Nucleus accumbens (tissue), 56 donors: ENCODE data around the gene UGGT2.
"Not testable (repeated sequence)": the region's sequence is repeated elsewhere in the genome, so short reads cannot be mapped to it uniquely, and the experiment has no call there.

Experiments used
- DNase-seq, 56 donors: peaks; one replicate each; lab custom pipeline; 2025; lab: John Stamatoyannopoulos, UW

The UGGT2 gene

GRCh38 chr13:95809429-95809828 is 243.8 kb downstream of the UGGT2 start:
- no peak for DNase-seq

DNA sequence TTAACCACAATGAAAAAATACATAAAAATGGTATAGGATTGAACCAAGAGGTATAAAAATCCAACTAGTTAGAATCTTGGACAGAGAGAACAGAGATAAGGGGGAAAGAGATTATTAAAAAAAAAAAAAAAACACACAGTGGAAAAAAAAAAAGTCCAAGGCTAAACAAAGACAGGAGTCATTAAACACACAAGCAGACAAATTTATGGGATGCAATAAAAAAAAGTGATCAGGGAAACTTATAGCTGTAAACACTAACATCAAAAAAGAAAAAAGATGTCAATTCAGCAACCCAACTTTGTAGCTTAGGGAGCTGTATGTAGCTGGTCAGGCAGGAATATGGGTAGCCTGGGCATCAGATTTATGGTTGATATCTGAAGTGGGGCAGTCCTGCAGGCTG is 247.3 kb downstream of the UGGT2 start:
- no peak for DNase-seq

DNA sequence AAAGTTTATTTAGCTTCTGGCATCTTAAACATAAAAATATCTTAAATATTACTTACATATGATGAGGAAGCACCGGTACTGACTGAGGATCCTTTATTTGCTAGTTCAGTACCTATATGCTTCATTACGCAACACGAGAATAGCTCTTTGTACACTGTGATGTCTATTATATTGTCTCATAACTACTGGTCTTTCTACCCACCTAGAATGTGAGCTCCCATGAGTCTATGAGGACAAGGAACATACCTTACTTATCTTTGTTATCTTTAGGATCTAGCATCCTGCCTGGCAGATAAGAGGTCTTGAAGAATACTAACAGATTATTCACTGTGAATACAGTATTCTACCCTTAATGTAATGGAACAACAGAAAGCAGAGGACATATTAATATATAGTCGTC is 251.4 kb downstream of the UGGT2 start:
- DNase-seq: no peak

DNA sequence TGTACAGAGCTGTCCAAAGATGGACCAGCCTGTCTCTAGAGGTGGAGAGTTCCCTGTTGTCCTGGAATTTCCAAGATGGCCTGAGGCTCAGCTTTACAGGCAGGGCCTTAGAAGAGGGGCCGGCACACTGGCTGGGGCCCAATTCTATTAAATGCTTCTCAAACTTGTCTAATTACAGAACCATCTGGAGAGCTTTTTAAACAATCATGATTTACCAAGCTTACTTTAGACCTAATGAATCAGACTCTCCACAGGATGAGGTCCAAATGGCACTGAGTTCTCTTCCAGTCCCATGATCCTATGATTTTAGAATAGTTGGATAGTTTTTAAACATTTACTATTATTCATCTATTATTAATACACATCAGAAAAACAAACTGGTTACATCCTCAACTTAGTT is 252.8 kb downstream of the UGGT2 start:
- no peak for DNase-seq

DNA sequence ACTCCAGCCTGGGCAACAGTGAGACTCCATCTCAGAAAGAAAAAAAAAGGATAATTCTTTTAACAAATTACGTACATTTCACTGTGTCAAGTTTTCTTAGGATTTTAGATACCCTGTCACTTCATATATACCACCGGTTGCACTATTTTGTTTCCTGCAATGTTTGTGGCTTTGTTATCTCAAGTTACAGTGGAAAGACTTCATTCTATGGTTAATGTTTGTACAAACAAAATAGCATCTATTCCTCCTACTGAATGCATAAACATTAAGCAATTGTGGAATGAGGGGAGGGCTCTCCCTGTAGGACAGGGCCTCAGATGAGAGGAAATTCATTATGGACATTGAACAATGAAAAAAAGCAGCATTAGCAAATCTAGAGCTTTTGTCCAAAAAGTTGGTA is 256.2 kb downstream of the UGGT2 start:
- no peak for DNase-seq

DNA sequence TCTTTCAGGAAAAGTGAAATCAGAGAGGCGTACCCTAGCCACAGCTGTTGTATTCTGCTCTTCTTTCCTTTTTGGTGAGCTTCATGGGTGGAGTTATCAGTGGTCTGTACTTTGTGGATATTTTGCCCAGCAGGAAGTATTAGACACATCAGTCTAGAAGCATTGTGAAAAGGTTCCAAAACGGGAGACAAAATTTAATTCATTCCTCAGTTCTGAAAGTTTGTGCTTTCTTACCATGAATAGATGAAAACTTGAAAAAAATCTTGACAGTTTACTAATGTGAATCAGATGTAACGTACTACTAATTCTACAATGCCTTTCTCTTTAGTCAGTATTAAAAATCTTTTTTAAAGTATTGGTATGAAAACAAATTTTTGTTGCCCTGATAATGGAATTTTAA is 259.4 kb downstream of the UGGT2 start:
- no peak for DNase-seq

GRCh38 chr13:95793018-95793555 is 260.1 kb downstream of the UGGT2 start:
- no peak for DNase-seq

GRCh38 chr13:95791084-95791722 is 262.0 kb downstream of the UGGT2 start:
- no peak for DNase-seq

- DNase-seq: not testable (repeated sequence)
These were observed 263.9 kb downstream of the UGGT2 start for GRCh38 chr13:95789315-95789714.

GRCh38 chr13:95788100-95788463 is 265.1 kb downstream of the UGGT2 start:
- DNase-seq: no peak

DNA sequence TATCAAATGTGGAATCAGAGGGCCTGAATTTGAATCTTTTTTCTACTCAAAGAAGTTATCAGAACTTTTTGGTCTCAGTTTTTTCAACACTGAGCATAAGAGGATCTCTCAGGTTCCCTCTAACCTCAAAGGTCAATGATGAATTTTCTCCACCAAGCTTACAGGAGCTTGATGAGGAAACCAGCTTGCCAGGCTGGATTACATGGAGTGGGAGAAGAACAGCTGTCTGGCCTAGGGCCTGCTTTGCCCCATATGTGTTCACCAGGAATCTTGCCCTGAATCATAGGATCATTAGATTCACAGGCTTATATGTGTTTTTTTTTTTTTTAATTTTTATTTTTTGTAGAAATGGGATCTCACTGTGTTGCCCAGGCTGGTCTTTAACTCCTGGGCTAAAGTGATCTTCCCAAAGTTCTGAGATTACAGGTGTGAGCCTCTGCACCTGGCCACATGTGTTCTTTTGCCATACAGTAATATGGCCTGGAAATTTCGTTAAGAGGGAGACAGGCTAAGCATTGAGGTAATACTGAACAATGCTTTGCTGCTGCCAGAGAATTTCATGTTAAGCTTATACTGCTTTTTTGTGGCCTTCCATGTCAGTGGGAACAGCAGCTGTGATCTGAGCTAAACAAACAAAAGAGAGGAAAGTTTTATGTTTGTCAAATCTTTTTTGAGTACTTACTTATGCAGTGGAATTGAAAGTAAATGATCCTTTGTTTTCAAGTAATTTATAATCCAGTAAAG is 265.7 kb downstream of the UGGT2 start:
- no peak for DNase-seq

GRCh38 chr13:95784900-95785290 is 268.3 kb downstream of the UGGT2 start:
- DNase-seq: no peak

GRCh38 chr13:95784161-95784899 is 268.9 kb downstream of the UGGT2 start:
- no peak for DNase-seq

- DNase-seq: no peak
These were observed 269.5 kb downstream of the UGGT2 start for GRCh38 chr13:95783747-95784146.

GRCh38 chr13:95781940-95782339 is 271.3 kb downstream of the UGGT2 start:
- DNase-seq: not testable (repeated sequence)

- DNase-seq: no peak
These were observed 272.2 kb downstream of the UGGT2 start for GRCh38 chr13:95781016-95781415.

DNA sequence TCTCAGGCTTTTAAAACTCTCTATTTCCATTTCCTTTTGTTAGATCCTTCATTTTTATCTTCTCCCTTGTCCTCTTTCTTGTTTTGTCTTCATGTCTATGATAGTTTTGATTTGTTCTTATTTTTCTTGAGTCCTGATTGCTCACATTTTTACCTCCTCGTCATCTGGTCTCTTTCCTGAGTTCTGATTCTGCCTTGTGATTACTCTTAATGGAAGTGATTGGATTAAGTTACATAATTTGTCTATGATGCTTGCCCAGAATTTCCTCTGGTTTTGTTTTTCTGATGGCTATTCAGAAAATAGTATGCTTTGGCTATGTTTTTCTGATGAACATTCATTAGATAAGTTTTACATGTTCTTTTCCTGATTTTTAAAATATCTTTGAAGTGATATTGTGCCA is 273.7 kb downstream of the UGGT2 start:
- no peak for DNase-seq

DNA sequence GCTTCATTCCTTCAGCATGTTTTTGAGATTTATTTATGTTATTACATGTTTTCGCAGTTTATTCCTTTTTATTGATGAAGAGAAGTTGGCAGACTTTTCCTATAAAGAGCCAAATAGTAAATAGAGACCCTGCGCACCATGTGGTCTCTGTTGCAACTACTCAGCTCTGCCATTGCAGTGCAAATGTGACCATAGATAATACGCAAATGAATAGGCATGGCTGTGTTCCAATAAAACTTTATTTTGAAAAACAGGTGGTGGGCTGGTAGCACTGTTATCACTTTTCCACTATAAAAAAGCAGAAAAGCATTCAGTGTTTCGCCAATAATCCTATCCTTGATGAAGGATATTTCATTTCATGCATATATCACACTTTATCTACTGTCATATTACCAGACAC is 281.3 kb downstream of the UGGT2 start:
- DNase-seq: no peak

GRCh38 chr13:95763601-95764000 is 289.6 kb downstream of the UGGT2 start:
- no peak for DNase-seq

DNA sequence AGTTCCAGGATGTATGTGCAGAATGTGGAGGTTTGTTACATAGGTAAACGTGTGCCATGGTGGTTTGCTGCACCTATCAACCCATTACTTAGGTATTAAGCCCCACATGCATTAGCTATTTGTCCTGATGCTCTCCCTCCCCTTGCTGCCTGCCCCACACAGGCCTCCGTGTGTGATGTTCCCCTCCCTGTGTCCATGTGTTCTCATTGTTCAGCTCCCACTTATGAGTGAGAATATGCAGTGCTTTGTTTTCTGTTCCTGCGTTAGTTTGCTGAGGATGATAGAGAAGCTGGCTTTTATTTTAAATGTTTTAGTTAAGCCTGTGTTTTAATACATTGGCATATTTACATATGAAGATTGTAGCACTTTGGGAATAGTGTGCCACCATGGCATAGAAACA is 290.6 kb downstream of the UGGT2 start:
- peak in 2 of 56 donors; percentile 10 for DNase-seq

DNA sequence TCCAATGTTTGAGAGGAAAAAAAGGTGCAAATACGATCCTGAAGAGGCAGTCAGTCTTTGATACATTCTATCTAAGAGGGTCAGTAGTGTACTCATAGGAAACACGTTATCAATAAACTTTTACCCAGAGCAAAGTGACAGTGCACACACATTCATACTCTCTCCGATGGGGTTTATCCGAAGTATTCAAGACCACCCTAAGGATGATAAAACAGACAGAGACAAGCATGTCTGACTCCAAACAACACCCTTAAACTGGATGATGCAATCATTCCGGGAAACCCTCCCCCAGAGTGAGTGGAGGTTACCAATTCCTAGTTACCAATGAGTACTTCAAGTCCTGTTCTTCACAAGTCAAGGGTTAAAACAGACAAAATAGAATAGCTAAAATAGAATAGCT is 297.1 kb downstream of the UGGT2 start:
- DNase-seq: no peak

- DNase-seq: no peak
These were observed 299.1 kb downstream of the UGGT2 start for GRCh38 chr13:95754069-95754468.
